Sigmoid colon (tissue), 7 donors: Measurements from ENCODE around the gene GNB4. TPM values are rescaled to one million over a fixed set of nuclear protein-coding genes. Genes with fewer than 3 reads are reported as not detected.

Source experiments
- DNase-seq: peaks from one replicate; pipeline ENCODE4 v3.0.0-alpha.2; 2019
- H3K27ac ChIP-seq, 4 donors: fragments of 200-600 bp; sonication (generic); one replicate each; pipeline ENCODE4 v1.5.1; 2016 to 2019; ENCODE audit warnings: mild to moderate bottlenecking in 1 of 4
- H3K27me3 ChIP-seq, 3 donors: fragments of 200-600 bp; sonication (generic); one replicate each; pipeline ENCODE4 v1.5.1; 2019; ENCODE audit warnings: mild to moderate bottlenecking in 1 of 3
- H3K36me3 ChIP-seq, 4 donors: fragments of 200-600 bp; sonication (generic); one replicate each; pipeline ENCODE4 v1.5.1; 2016 to 2019
- H3K4me1 ChIP-seq, 4 donors: fragments of 200-600 bp; sonication (generic); one replicate each; pipeline ENCODE4 v1.5.1; 2017 to 2019
- H3K4me3 ChIP-seq, 4 donors: fragments of 200-600 bp; sonication (generic); one replicate each; pipeline ENCODE4 v1.5.1; 2017 to 2019; ENCODE audit warnings: mild to moderate bottlenecking in 2 of 4, moderate library complexity in 1 of 4
- H3K9me3 ChIP-seq, 4 donors: fragments of 200-600 bp in 3 of 4; sonication (generic) in 3 of 4; one replicate each; pipeline versions ENCODE4 v1.5.1 to v1.6.1; 2013 to 2019
- EP300 ChIP-seq, 4 donors: sonication (generic); formaldehyde crosslinking; IDR thresholded peaks; one replicate each; pipeline ENCODE4 v1.6.1; 2017; ENCODE audit warnings: antibody characterized with exemption in 4 of 4
- POLR2A ChIP-seq, 2 donors: fragments of 450-650 bp; IDR thresholded peaks; one replicate each; pipeline ENCODE4 v1.6.1; 2016; ENCODE audit warnings: antibody characterized with exemption in 2 of 2, mild to moderate bottlenecking in 2 of 2, moderate library complexity in 2 of 2
- POLR2AphosphoS5 ChIP-seq, 4 donors: sonication (generic); formaldehyde crosslinking; IDR thresholded peaks; one replicate each; pipeline ENCODE4 v1.6.1; 2017; ENCODE audit warnings: antibody characterized with exemption in 4 of 4
- WGBS, 2 donors: extraction: QIAGEN DNeasy Blood & Tissue Kit; methylation state at CpG; one replicate each; pipeline ENCODE4 v1.1.7; 2013; 5-methylcytosine and 5-hydroxymethylcytosine counted together
- intact Hi-C: fragments of 100-400 bp; cut with DNase I; formaldehyde crosslinking; loops from one replicate; pipeline ENCODE4 v1.15.1; 2023
- polyA plus RNA-seq, 3 donors: library from polyadenylated mRNA; stranded (reverse); fragments of 200-250 nt; gene quantifications; one replicate each; pipeline ENCODE4 v1.2.3, GENCODE V29; 2013
- total RNA-seq, 4 donors: library from RNA; depleted of rRNA; stranded (reverse); fragments of >200 nt; gene quantifications; one replicate each; pipeline ENCODE4 v1.1.0, GENCODE V29; 2016
- TF ChIP-seq, protein P1 (sequence below), 4 experiments: fragments of 450-650 bp in 3 of 4; fragments of 200-600 bp in 1 of 4; IDR thresholded peaks; one replicate each; pipeline ENCODE4 v1.5.1; 2016 to 2019; ENCODE audit warnings: antibody characterized with exemption in 4 of 4, mild to moderate bottlenecking in 3 of 4, moderate library complexity in 2 of 4
- donor health status: healthy with polysubstance abuse.
- donor health status: Bipolar disorder and iron deficiency.
- donor health status: healthy.

The GNB4 gene
- total and polyA plus RNA-seq, 7 donors, result 3.6 to 44.3 (median 32.5) TPM

- Histone ChIP-seq H3K36me3 (no peaks in the 10 kb centered on the region), H3K4me1 (peaks cover 0 to 38% (median 26%) of the 10 kb centered on the region in 4 donors), H3K4me3 (peak overlapping the region; percentile 63 to 84 (median 68)), H3K27me3 (no peaks in the 10 kb centered on the region), H3K27ac (peak overlapping the region; percentile 88 to 96 (median 94)), H3K9me3 (no peaks in the 10 kb centered on the region)
- TF ChIP-seq, protein P1, sequence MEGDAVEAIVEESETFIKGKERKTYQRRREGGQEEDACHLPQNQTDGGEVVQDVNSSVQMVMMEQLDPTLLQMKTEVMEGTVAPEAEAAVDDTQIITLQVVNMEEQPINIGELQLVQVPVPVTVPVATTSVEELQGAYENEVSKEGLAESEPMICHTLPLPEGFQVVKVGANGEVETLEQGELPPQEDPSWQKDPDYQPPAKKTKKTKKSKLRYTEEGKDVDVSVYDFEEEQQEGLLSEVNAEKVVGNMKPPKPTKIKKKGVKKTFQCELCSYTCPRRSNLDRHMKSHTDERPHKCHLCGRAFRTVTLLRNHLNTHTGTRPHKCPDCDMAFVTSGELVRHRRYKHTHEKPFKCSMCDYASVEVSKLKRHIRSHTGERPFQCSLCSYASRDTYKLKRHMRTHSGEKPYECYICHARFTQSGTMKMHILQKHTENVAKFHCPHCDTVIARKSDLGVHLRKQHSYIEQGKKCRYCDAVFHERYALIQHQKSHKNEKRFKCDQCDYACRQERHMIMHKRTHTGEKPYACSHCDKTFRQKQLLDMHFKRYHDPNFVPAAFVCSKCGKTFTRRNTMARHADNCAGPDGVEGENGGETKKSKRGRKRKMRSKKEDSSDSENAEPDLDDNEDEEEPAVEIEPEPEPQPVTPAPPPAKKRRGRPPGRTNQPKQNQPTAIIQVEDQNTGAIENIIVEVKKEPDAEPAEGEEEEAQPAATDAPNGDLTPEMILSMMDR (IDR thresholded peaks at IDR 0.05), result no peak
- TF ChIP-seq POLR2AphosphoS5 (IDR thresholded peaks at IDR 0.05) (no peak), EP300 (IDR thresholded peaks at IDR 0.05) (no peak), POLR2A (IDR thresholded peaks at IDR 0.05) (no peak)
- 63 to 68% methylated on average over 2 of the region's 2 CpGs for WGBS, 2 donors
- no peak for DNase-seq
- intact Hi-C loops, result loop anchor here (2.0 to 5.0 kb wide), 4 partner anchors 78 to 127 kb away; partner anchors contain the start of genes ACTL6A, MFN1 and ZNF639
Observed at GRCh38 chr3:179449636-179450035, 1.6 kb downstream of the GNB4 start.

- intact Hi-C loops, result no loop called here
- H3K4me3 ChIP-seq, result no peak overlapping the region
- TF ChIP-seq, protein P1 (IDR thresholded peaks at IDR 0.05), result no peak
- TF ChIP-seq POLR2A (IDR thresholded peaks at IDR 0.05), result no peak
- TF ChIP-seq POLR2AphosphoS5 (IDR thresholded peaks at IDR 0.05), result no peak
- no peak for TF ChIP-seq EP300 (IDR thresholded peaks at IDR 0.05)
Observed at GRCh38 chr3:179447251-179447650, 4.0 kb downstream of the GNB4 start.

GRCh38 chr3:179446501-179446900 is 4.8 kb downstream of the GNB4 start:
- Histone ChIP-seq H3K36me3 (no peaks in the 10 kb centered on the region), H3K4me1 (peaks cover 0 to 32% (median 20%) of the 10 kb centered on the region in 4 donors), H3K27me3 (no peaks in the 10 kb centered on the region), H3K9me3 (no peaks in the 10 kb centered on the region), H3K27ac (no peak overlapping the region), H3K4me3 (no peak overlapping the region)
- TF ChIP-seq, protein P1 (IDR thresholded peaks at IDR 0.05), result peak in 1 of 4 experiments; percentile 9
- TF ChIP-seq POLR2A (IDR thresholded peaks at IDR 0.05), result no peak
- no peak for TF ChIP-seq POLR2AphosphoS5 (IDR thresholded peaks at IDR 0.05)
- no peak for TF ChIP-seq EP300 (IDR thresholded peaks at IDR 0.05)
- no peak for DNase-seq
- intact Hi-C loops, result no loop called here
- WGBS, 2 donors, result 55 to 60% methylated on average over 7 of the region's 7 CpGs

More at GRCh38 chr3:179447251-179447650, 4.0 kb downstream of the GNB4 start:
- Histone ChIP-seq H3K4me1 (peaks cover 0 to 37% (median 23%) of the 10 kb centered on the region in 4 donors), H3K9me3 (no peaks in the 10 kb centered on the region), H3K36me3 (no peaks in the 10 kb centered on the region), H3K27ac (peak overlapping the region in 1 of 4 donors; percentile 94), H3K27me3 (no peaks in the 10 kb centered on the region)
- WGBS, 2 donors, result 68 to 84% methylated on average over 6 of the region's 6 CpGs
- no peak for DNase-seq

DNA sequence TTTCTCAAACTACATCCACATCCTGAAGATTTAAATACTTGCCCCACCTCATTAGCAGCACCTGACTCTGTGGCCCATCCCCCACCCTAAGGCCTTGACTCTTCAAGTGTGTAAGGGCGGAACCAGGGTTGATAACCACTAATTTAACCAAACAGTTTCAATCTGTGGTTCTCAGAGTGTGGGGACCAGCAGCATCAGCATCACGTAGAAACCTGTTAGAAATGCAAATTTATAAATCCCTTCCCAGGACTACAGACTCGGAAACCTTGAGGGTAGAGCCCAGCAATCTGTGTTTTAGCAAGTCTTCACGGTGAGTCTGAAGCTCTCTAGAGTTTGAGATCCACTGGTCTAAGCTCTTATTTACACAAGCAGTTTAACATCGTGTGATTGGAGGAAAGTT is 12.4 kb downstream of the GNB4 start:
- H3K9me3 ChIP-seq, result no peaks in the 10 kb centered on the region
- WGBS, 2 donors, result 28 to 41% methylated on average over 5 of the region's 5 CpGs
- H3K27me3 ChIP-seq, result no peaks in the 10 kb centered on the region
- peaks cover 0 to 35% (median 3%) of the 10 kb centered on the region in 4 donors for H3K4me1 ChIP-seq
- H3K27ac ChIP-seq, result no peak overlapping the region
- no peak overlapping the region for H3K4me3 ChIP-seq
- intact Hi-C loops, result no loop called here
- no peak for TF ChIP-seq EP300 (IDR thresholded peaks at IDR 0.05)
- TF ChIP-seq POLR2A (IDR thresholded peaks at IDR 0.05), result no peak
- TF ChIP-seq, protein P1 (IDR thresholded peaks at IDR 0.05), result no peak
- no peak for TF ChIP-seq POLR2AphosphoS5 (IDR thresholded peaks at IDR 0.05)
- no peaks in the 10 kb centered on the region for H3K36me3 ChIP-seq
- DNase-seq, result no peak

DNA sequence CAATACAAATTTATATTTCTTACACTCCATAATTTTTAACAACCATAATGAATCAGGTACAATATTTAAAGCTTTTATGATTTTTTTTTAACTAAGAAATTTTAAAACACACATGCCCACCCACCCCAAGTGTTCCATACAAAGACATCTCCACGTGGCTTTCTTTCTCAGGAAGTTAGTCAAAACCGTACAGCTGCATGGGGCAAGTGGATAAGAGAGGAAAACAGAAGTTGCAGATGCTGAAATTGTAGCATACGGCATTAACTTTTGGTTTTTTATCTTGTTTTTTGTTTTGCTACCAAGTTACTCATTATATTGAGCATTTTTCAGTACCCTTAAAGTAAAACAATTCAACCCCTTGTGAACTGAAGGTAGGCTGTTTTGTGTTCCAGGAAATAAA is 14.8 kb downstream of the GNB4 start:
- intact Hi-C loops, result no loop called here
- no peak for DNase-seq
- Histone ChIP-seq H3K4me1 (peaks cover 0 to 58% (median 23%) of the 10 kb centered on the region in 4 donors), H3K4me3 (no peak overlapping the region), H3K9me3 (no peaks in the 10 kb centered on the region), H3K27ac (no peak overlapping the region), H3K27me3 (no peaks in the 10 kb centered on the region), H3K36me3 (no peaks in the 10 kb centered on the region)
- WGBS, 2 donors, result 39 to 75% methylated on average over 3 of the region's 3 CpGs
- TF ChIP-seq, protein P1 (IDR thresholded peaks at IDR 0.05), result no peak
- no peak for TF ChIP-seq EP300 (IDR thresholded peaks at IDR 0.05)
- no peak for TF ChIP-seq POLR2AphosphoS5 (IDR thresholded peaks at IDR 0.05)
- no peak for TF ChIP-seq POLR2A (IDR thresholded peaks at IDR 0.05)
